ENCODE data around the gene KHNYN.

KHNYN gene

DNA sequence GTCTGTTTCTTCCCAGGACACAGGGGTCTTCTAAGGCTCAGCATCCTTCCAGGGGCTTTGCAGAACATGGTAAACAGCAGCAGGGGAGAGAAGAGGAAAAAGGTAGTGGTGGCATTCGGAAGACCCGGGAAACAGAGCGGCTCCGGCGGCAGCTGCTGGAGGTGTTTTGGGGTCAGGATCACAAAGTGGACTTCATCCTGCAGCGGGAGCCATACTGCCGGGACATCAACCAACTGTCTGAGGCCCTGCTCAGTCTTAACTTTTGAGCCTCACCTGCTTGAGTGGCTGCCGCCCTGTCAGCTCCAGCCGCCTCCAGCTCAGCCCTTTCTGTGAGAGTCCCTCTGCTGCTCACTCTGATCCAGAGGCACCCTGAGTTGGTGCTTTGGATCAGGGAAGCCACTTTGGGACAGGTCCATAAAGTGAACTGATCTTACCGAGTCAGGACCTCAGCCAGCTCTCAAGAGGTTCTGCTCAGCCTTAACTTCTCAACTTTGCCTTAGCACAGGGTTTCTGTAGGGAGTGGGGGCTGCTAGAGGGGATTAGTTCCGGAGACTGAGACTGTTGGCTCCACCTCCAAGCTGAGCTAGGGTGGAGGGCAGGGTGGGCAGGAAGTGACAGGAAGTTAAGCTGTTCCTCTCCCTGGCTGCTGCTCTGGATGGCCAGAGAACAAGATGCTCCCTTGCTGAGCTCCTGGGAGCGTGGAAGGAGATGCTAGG lies 7.4 kb downstream of the KHNYN start:
- no peak overlapping the region for H3K4me3 ChIP-seq (ENCODE audit: low read depth, low read length)
- TF ChIP-seq, protein P1, sequence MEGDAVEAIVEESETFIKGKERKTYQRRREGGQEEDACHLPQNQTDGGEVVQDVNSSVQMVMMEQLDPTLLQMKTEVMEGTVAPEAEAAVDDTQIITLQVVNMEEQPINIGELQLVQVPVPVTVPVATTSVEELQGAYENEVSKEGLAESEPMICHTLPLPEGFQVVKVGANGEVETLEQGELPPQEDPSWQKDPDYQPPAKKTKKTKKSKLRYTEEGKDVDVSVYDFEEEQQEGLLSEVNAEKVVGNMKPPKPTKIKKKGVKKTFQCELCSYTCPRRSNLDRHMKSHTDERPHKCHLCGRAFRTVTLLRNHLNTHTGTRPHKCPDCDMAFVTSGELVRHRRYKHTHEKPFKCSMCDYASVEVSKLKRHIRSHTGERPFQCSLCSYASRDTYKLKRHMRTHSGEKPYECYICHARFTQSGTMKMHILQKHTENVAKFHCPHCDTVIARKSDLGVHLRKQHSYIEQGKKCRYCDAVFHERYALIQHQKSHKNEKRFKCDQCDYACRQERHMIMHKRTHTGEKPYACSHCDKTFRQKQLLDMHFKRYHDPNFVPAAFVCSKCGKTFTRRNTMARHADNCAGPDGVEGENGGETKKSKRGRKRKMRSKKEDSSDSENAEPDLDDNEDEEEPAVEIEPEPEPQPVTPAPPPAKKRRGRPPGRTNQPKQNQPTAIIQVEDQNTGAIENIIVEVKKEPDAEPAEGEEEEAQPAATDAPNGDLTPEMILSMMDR (IDR thresholded peaks at IDR 0.05; ENCODE audit: low read depth, low read length) = no peak

DNA sequence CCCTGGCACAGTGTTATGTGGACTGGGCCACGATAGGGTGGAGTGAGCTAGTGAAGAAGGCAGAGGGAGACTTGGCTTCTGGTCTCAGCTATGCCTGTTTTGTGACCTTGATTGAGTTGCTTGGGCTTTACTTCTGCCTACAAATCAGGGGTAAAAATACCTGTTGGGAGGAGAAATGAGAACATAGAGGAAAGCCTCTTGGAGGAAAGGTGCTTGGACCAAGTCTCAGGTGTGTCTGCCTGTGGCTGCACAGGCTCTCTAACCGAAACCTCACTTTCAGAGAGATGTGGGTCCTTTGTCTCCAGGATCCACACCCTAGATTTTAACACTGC lies 7.9 kb downstream of the KHNYN start:
- H3K4me3 ChIP-seq (ENCODE audit: low read depth, low read length) = no peak overlapping the region
- TF ChIP-seq, protein P1 (IDR thresholded peaks at IDR 0.05; ENCODE audit: low read depth, low read length) = no peak

DNA sequence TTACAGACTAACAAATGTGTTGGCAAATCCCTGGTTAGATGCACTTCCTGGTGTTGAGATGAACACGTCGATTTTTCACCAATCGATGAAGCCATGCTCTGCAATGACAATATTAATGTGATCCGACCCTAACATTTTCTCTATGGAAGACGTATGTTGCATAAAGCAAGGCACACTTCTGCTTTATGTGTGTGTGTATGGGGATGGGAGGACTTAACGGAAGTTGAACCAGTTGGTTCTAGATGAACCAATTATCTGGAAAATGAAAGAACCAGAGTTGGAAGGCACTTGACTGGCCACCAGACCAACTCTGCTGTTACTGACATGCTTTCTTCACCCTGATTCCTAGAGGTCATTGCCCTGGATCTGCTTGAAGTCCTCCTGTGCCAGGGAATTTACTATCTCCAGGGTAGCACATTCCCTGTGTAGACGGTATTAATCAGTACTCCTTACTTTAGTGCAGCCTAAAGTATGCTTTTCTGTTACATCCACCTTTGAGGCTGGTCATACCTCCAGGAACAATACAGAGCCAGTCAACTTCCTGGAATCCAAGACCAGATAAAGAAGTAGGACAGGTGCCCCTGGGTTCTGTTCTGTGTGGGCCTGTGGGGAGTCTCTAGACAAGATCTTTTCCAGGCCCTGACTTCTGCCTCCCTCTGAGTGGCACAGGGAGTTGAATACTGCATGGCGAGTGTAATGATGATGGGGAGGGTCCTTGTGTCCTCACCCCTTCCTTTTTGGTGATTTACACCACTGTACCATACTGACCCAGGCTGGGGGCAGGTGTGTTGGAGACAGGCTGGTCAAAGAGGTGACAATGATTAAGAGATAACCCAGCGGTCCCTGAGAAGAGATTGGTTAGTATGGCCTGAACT lies 8.7 kb downstream of the KHNYN start:
- no peak overlapping the region for H3K4me3 ChIP-seq (ENCODE audit: low read depth, low read length)
- TF ChIP-seq, protein P1 (IDR thresholded peaks at IDR 0.05; ENCODE audit: low read depth, low read length) = no peak

DNA sequence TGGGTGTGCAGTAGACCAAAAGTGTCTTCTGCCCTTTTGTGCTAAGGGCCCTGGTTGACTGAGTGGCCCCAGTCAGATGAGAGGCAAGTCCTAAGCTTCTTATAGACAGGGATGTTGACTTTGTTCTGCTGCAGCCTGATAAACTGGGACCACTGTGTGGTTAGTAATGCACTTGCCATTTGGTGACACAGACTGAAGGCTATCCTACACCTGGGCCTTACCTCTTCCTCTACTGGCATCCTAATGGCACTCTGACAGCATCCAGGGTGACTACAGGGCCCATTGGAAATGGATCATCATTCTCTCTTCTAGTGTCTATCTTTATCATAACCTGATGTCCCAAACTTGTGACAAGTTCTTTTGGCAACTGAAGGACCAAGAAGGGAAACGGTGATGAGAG lies 9.5 kb downstream of the KHNYN start:
- no peak overlapping the region for H3K4me3 ChIP-seq (ENCODE audit: low read depth, low read length)
- TF ChIP-seq, protein P1 (IDR thresholded peaks at IDR 0.05; ENCODE audit: low read depth, low read length) = no peak

DNA sequence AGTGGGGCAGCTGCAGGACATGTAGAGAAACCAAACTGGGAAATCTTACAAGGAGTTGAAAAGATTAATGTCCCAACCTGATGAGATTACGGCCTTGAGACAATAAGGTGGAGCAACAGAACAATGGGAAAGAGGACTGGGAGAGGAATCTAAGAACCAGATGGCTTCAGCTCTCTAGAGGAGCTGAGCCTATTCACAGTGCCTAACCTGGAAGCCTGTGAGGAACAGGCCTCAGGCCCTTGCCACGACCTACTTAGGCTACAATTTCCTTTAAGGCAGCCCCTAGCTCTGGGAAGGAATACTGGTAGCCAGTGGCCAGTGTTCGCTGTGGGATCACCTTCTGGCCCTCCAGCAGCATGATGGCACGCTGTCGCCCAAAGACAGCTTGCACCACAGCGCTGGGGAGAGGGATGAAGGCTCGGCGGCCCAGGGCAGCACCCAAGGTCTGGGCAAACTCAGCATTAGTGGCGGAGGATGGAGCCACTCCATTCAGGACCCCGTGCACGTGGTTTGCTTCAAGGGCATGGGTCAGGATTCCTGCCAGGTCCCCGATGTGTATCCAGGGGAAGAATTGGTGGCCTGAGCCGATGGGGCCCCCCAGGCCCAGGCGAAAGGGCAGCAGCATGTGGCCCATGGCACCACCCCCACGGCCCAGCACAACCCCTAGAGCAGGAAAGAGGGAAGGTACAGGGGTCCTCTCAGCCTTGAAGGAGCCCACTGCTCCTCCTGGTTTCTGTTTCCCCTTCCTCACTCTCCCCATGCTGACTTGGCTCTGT lies 10.3 kb downstream of the KHNYN start:
- no peak overlapping the region for H3K4me3 ChIP-seq (ENCODE audit: low read depth, low read length)
- TF ChIP-seq, protein P1 (IDR thresholded peaks at IDR 0.05; ENCODE audit: low read depth, low read length) = no peak

DNA sequence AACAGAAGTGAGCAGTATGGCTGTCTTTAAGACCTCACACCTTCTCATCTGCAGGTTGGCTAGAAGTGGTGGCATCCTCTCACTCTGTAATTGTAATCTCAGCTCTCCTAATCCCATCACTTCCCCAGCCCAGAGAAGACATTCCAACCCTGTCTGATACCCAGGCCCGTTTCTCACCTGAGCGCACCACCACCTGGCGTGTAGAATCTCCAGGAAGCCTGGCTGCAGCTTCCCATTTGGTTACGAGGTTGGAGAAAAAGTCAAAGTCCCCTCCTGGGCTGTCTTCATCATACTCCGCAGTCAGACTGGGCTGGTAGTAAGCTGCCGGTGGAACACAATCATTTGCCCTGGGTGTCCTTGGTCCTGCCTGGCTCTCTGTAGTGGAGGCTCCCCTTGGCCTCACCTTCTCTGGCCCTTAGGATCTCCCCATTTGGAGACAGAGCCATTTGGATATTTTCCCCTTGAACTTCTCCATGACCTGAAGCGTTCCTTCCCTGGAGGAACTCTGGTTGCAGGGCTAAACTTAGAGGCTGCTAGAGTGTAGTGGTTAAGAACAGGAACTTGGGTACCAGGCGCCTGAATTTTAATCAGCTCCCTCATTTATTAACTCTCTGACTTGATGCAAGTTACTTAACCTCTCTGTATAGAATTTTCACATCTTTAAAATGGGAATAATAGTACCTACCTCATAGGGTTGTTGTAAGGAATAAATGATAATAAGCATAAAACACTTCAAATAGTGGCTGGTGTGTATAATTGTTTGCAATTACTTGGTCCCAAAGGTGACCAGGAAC lies 11.0 kb downstream of the KHNYN start:
- TF ChIP-seq, protein P1 (IDR thresholded peaks at IDR 0.05; ENCODE audit: low read depth, low read length) = no peak
- H3K4me3 ChIP-seq (ENCODE audit: low read depth, low read length) = no peak overlapping the region
